H9 (cell line): ENCODE results near the gene RPS14. TPM values are rescaled to one million over a fixed set of nuclear protein-coding genes. Genes with fewer than 3 reads are reported as not detected.

Source experiments
- DNase-seq: peaks from one replicate; pipeline ENCODE4 v3.0.0-alpha.2; 2017
- H2AFZ ChIP-seq: one replicate; pipeline ENCODE4 v1.6.1; 2013; ENCODE audit warnings: mild to moderate bottlenecking, low read length, control low read depth, moderate library complexity
- H2AK5ac ChIP-seq: 2 replicates; pipeline ENCODE4 v1.6.1; 2013; ENCODE audit warnings: low read length, control low read depth, mixed read lengths; ENCODE audit not compliant: insufficient read length
- H2BK120ac ChIP-seq: one replicate; pipeline ENCODE4 v1.6.1; 2013; ENCODE audit warnings: low read depth, mild to moderate bottlenecking, low read length, control low read depth, inconsistent platforms; ENCODE audit not compliant: poor library complexity, severe bottlenecking
- H2BK12ac ChIP-seq: 2 replicates; pipeline ENCODE4 v1.6.1; 2013; ENCODE audit warnings: low read length, control low read depth, mixed read lengths, low read depth; ENCODE audit not compliant: insufficient read length
- H2BK15ac ChIP-seq: 2 replicates; pipeline ENCODE4 v1.6.1; 2013; ENCODE audit warnings: low read depth, low read length, control low read depth
- H2BK20ac ChIP-seq: one replicate; pipeline ENCODE4 v1.6.1; 2013; ENCODE audit warnings: low read depth, mild to moderate bottlenecking, low read length, control low read depth, inconsistent platforms; ENCODE audit not compliant: poor library complexity, severe bottlenecking
- H2BK5ac ChIP-seq: 2 replicates; pipeline ENCODE4 v1.6.1; 2013; ENCODE audit warnings: low read length, control low read depth, mixed read lengths; ENCODE audit not compliant: insufficient read length
- H3K14ac ChIP-seq: 2 replicates; pipeline ENCODE4 v1.6.1; 2013; ENCODE audit warnings: low read length, control low read depth; ENCODE audit not compliant: insufficient read depth
- H3K18ac ChIP-seq: 2 replicates; pipeline ENCODE4 v1.6.1; 2013; ENCODE audit warnings: low read depth, mild to moderate bottlenecking, mixed read lengths, low read length, control low read depth; ENCODE audit not compliant: insufficient read length
- H3K23ac ChIP-seq: 2 replicates; pipeline ENCODE4 v1.6.1; 2013; ENCODE audit warnings: low read length, control low read depth, mixed read lengths, low read depth; ENCODE audit not compliant: insufficient read length
- H3K23me2 ChIP-seq: 2 replicates; pipeline ENCODE4 v1.6.1; 2013; ENCODE audit warnings: low read depth, mild to moderate bottlenecking, mixed read lengths, low read length, control low read depth; ENCODE audit not compliant: insufficient read length, poor library complexity, severe bottlenecking
- H3K27ac ChIP-seq: 2 replicates; pipeline ENCODE4 v1.5.1; 2013; ENCODE audit warnings: low read length, control low read depth, mixed read lengths, low read depth; ENCODE audit not compliant: insufficient read length
- H3K27me3 ChIP-seq: 2 replicates; pipeline ENCODE4 v1.6.1; 2013; ENCODE audit warnings: low read length, control low read depth, inconsistent platforms; ENCODE audit not compliant: insufficient read depth
- H3K4ac ChIP-seq: 2 replicates; pipeline ENCODE4 v1.6.1; 2013; ENCODE audit warnings: low read depth, mild to moderate bottlenecking, control low read depth, inconsistent platforms, low read length, moderate library complexity
- H3K4me1 ChIP-seq: 2 replicates; pipeline ENCODE4 v1.6.1; 2013; ENCODE audit warnings: low read length, control low read depth, inconsistent platforms; ENCODE audit not compliant: insufficient read depth
- H3K4me2 ChIP-seq: 2 replicates; pipeline ENCODE4 v1.6.1; 2013; ENCODE audit warnings: low read length, control low read depth, mixed read lengths; ENCODE audit not compliant: insufficient read length, insufficient read depth
- H3K56ac ChIP-seq: 2 replicates; pipeline ENCODE4 v1.6.1; 2013; ENCODE audit warnings: low read depth, mild to moderate bottlenecking, mixed read lengths, low read length, control low read depth; ENCODE audit not compliant: insufficient read length
- H3K79me1 ChIP-seq: 2 replicates; pipeline ENCODE4 v1.6.1; 2013; ENCODE audit warnings: low read depth, mild to moderate bottlenecking, moderate library complexity, low read length, control low read depth, inconsistent platforms; ENCODE audit not compliant: insufficient read depth, poor library complexity, severe bottlenecking
- H3K79me2 ChIP-seq: 2 replicates; pipeline ENCODE4 v1.6.1; 2013; ENCODE audit warnings: low read length, control low read depth, inconsistent platforms; ENCODE audit not compliant: insufficient read depth
- H3K9ac ChIP-seq: 2 replicates; pipeline ENCODE4 v1.6.1; 2013; ENCODE audit warnings: low read length, control low read depth, mixed read lengths; ENCODE audit not compliant: insufficient read length; ENCODE audit errors: extremely low read depth
- H3K9me3 ChIP-seq: one replicate; pipeline ENCODE4 v1.6.1; 2013; ENCODE audit warnings: low read depth, low read length, inconsistent platforms; ENCODE audit not compliant: control insufficient read depth
- H3T11ph ChIP-seq: one replicate; pipeline ENCODE4 v1.6.1; 2013; ENCODE audit warnings: mild to moderate bottlenecking, low read length, control low read depth, inconsistent platforms
- H4K20me1 ChIP-seq: one replicate; pipeline ENCODE4 v1.6.1; 2013; ENCODE audit not compliant: control insufficient read depth, insufficient read length, insufficient read depth
- H4K5ac ChIP-seq: 2 replicates; pipeline ENCODE4 v1.6.1; 2013; ENCODE audit warnings: low read depth, mild to moderate bottlenecking, mixed read lengths, low read length, control low read depth; ENCODE audit not compliant: insufficient read length
- H4K8ac ChIP-seq: replicated peaks from 2 replicates; pipeline ENCODE4 v1.6.1; 2013; ENCODE audit warnings: low read length, control low read depth, mixed read lengths, low read depth; ENCODE audit not compliant: insufficient read length
- H4K91ac ChIP-seq: 2 replicates; pipeline ENCODE4 v1.6.1; 2013; ENCODE audit warnings: low read depth, mild to moderate bottlenecking, moderate library complexity, mixed read lengths, low read length, control low read depth; ENCODE audit not compliant: insufficient read length
- H3K27ac Mint-ChIP-seq, 3 experiments: 2 replicates in 2 of 3; 3 replicates in 1 of 3; pipeline ENCODE4 v1.8.0; 2020 to 2021; ENCODE audit warnings: mixed read lengths in 3 of 3, mild to moderate bottlenecking in 1 of 3, moderate library complexity in 1 of 3
- H3K27me3 Mint-ChIP-seq: 2 replicates; pipeline ENCODE4 v1.8.0; 2021; ENCODE audit warnings: low read depth, mild to moderate bottlenecking, moderate library complexity, mixed read lengths
- H3K36me3 Mint-ChIP-seq, 3 experiments: 2 replicates in 2 of 3; 3 replicates in 1 of 3; pipeline ENCODE4 v1.8.0; 2020 to 2021; ENCODE audit warnings: low read depth in 3 of 3, mixed read lengths in 3 of 3; ENCODE audit not compliant: insufficient read depth in 1 of 3
- H3K4me1 Mint-ChIP-seq, 2 experiments: 2 replicates each; pipeline ENCODE4 v1.8.0; 2020; ENCODE audit warnings: mixed read lengths in 2 of 2
- H3K4me3 Mint-ChIP-seq, 2 experiments: 2 replicates in 1 of 2; 3 replicates in 1 of 2; pipeline ENCODE4 v1.8.0; 2020 to 2021; ENCODE audit warnings: mild to moderate bottlenecking in 2 of 2, mixed read lengths in 2 of 2, moderate library complexity in 1 of 2
- H3K9me3 Mint-ChIP-seq, 2 experiments: 2 replicates in 1 of 2; 3 replicates in 1 of 2; pipeline ENCODE4 v1.8.0; 2020; ENCODE audit warnings: mild to moderate bottlenecking in 2 of 2, mixed read lengths in 2 of 2, moderate library complexity in 1 of 2
- CTCF ChIP-seq: fragments of 200-600 bp; sonication (generic); conservative IDR thresholded peaks from 3 replicates; pipeline ENCODE4 v1.8.0; 2021; ENCODE audit warnings: antibody characterized with exemption, mild to moderate bottlenecking
- whole genome bisulfite sequencing: extraction: QIAGEN DNeasy Blood & Tissue Kit; methylation state at CpG from one replicate; pipeline ENCODE4 v1.1.7; 2013; ENCODE audit warnings: missing lambda C conversion rate, low lambda C conversion rate, mixed read lengths; ENCODE audit not compliant: insufficient read length; ENCODE audit errors: extremely low coverage; 5-methylcytosine and 5-hydroxymethylcytosine counted together
- total RNA-seq: library from RNA; stranded (reverse); gene quantifications from 2 replicates; pipeline ENCODE4 v1.2.1, GENCODE V29; 2021

Gene RPS14
- total RNA-seq, 1 experiment from 2014 or later, result 2,533 TPM

GRCh38 chr5:150481972-150482406 lies 32.5 kb upstream of the RPS14 start:
- Histone ChIP-seq H3T11ph (no peak overlapping the region), H3K14ac (peak overlapping the region; percentile 28; the same call in 1 of the 2 replicates), H2AFZ (no peak overlapping the region), H4K8ac (no peak overlapping the region), H3K79me1 (no peaks in the 10 kb centered on the region), H3K9ac (no peak overlapping the region), H3K18ac (no peak overlapping the region), H3K4me2 (no peak overlapping the region), H4K91ac (no peak overlapping the region), H3K27me3 (no peaks in the 10 kb centered on the region), H3K23me2 (no peaks in the 10 kb centered on the region), H2BK20ac (no peak overlapping the region), H3K79me2 (peaks cover 1% of the 10 kb centered on the region; the same call in 1 of the 2 replicates), H3K4ac (no peak overlapping the region), H2BK5ac (no peak overlapping the region), H4K20me1 (no peaks in the 10 kb centered on the region), H2AK5ac (no peak overlapping the region), H4K5ac (no peak overlapping the region), H3K9me3 (no peaks in the 10 kb centered on the region), H2BK12ac (no peak overlapping the region), H2BK120ac (no peak overlapping the region), H3K23ac (no peak overlapping the region), H2BK15ac (no peak overlapping the region), H3K4me1 (peaks cover 9% of the 10 kb centered on the region), H3K27ac (no peak overlapping the region), H3K56ac (no peak overlapping the region)
- no CpG with 5 or more reads among the region's 6 CpGs for WGBS
- Mint-ChIP-seq H3K27ac (0 out of 7 replicates have a peak overlapping the region, but pooled peaks of 1 of the 3 experiments have one; percentile 42), H3K4me1 (peaks cover 30 to 33% of the 10 kb centered on the region in 2 experiments), H3K36me3 (no peaks in the 10 kb centered on the region), H3K9me3 (no peaks in the 10 kb centered on the region), H3K4me3 (no peak overlapping the region; a peak in 2 of 5 replicates), H3K27me3 (no peaks in the 10 kb centered on the region)
- DNase-seq, result no peak
- no peak for TF ChIP-seq CTCF
